HEK293 (cell line): ENCODE results near the gene HSD17B14.
A peak's percentile ranks its signal among the peaks of the same experiment; 100 is the strongest.

Experiments
- CTCF ChIA-PET: fragments of 350-600 bp; formaldehyde crosslinking; extraction: SDS; loops from one replicate; lab custom pipeline; 2021; ENCODE audit warnings: antibody characterized with exemption; lab: Yijun Ruan, JAX
- POLR2A ChIA-PET: fragments of 300-600 bp; formaldehyde crosslinking; extraction: SDS; loops from one replicate; lab custom pipeline; 2020; ENCODE audit warnings: antibody characterized with exemption, inconsistent platforms; lab: Yijun Ruan, JAX
- H3K27ac ChIP-seq: fragments of 200-500 bp; sonication (Bioruptor generic); 2 replicates; pipeline ENCODE4 v1.5.1; 2014; ENCODE audit warnings: low read depth, low read length, control low read depth, inconsistent platforms; ENCODE audit errors: extremely low read depth
- H3K36me3 ChIP-seq, 2 experiments: fragments of 200-500 bp in 1 of 2; sonication (Bioruptor generic) in 1 of 2; 1 replicate in 1 of 2; 2 replicates in 1 of 2; pipeline ENCODE4 v1.5.1; 2014 to 2017; ENCODE audit warnings: inconsistent platforms in 2 of 2, low read length in 2 of 2; ENCODE audit not compliant: control insufficient read depth in 2 of 2, insufficient read depth in 1 of 2
- H3K4me1 ChIP-seq: fragments of 200-500 bp; sonication (Bioruptor generic); 2 replicates; pipeline ENCODE4 v1.5.1; 2014; ENCODE audit warnings: mild to moderate bottlenecking, low read length, inconsistent platforms; ENCODE audit not compliant: control insufficient read depth, insufficient read depth
- H3K4me3 ChIP-seq: 2 replicates; pipeline ENCODE4 v1.5.1; 2011; ENCODE audit warnings: low read depth, mild to moderate bottlenecking, control low read depth, low read length, moderate library complexity
- H3K9me3 ChIP-seq: fragments of 200-500 bp; sonication (Bioruptor generic); 2 replicates; pipeline ENCODE4 v1.5.1; 2014; ENCODE audit warnings: low read depth, low read length, inconsistent platforms; ENCODE audit not compliant: control insufficient read depth, insufficient read depth
- GLI4 ChIP-seq: fragments of 450-650 bp; formaldehyde crosslinking; IDR thresholded peaks from 2 replicates; pipeline ENCODE4 v1.5.1; 2016; ENCODE audit warnings: missing biosample characterization, missing genetic modification characterization
- OSR2 ChIP-seq: fragments of 450-650 bp; formaldehyde crosslinking; IDR thresholded peaks from 2 replicates; pipeline ENCODE4 v1.5.1; 2016; ENCODE audit warnings: missing biosample characterization, missing genetic modification characterization
- ZFP3 ChIP-seq: fragments of 450-650 bp; formaldehyde crosslinking; IDR thresholded peaks from 2 replicates; pipeline ENCODE4 v1.5.1; 2016; ENCODE audit warnings: low read depth, missing biosample characterization, missing genetic modification characterization
- ZIC2 ChIP-seq: fragments of 450-650 bp; formaldehyde crosslinking; IDR thresholded peaks from 2 replicates; pipeline ENCODE4 v1.5.1; 2016; ENCODE audit warnings: missing biosample characterization, missing genetic modification characterization
- ZNF138 ChIP-seq: fragments of 450-650 bp; formaldehyde crosslinking; IDR thresholded peaks from 2 replicates; pipeline ENCODE4 v1.5.1; 2016; ENCODE audit warnings: missing biosample characterization, missing genetic modification characterization, borderline replicate concordance
- ZNF19 ChIP-seq: fragments of 450-650 bp; formaldehyde crosslinking; IDR thresholded peaks from 2 replicates; pipeline ENCODE4; 2016; ENCODE audit warnings: missing biosample characterization, missing genetic modification characterization, low read depth
- ZNF248 ChIP-seq: fragments of 450-650 bp; formaldehyde crosslinking; IDR thresholded peaks from 2 replicates; pipeline ENCODE4 v1.5.1; 2017; ENCODE audit warnings: missing biosample characterization, missing genetic modification characterization
- ZNF302 ChIP-seq: fragments of 450-650 bp; formaldehyde crosslinking; IDR thresholded peaks from 2 replicates; pipeline ENCODE4 v1.5.1; 2016; ENCODE audit warnings: missing biosample characterization, missing genetic modification characterization, low read depth
- ZNF324 ChIP-seq: fragments of 450-650 bp; formaldehyde crosslinking; IDR thresholded peaks from 2 replicates; pipeline ENCODE4 v1.5.1; 2016; ENCODE audit warnings: missing biosample characterization, missing genetic modification characterization
- ZNF335 ChIP-seq: fragments of 450-650 bp; formaldehyde crosslinking; conservative IDR thresholded peaks from 2 replicates; pipeline ENCODE4 v1.5.1; 2016; ENCODE audit warnings: missing biosample characterization, missing genetic modification characterization
- ZNF350 ChIP-seq: fragments of 450-650 bp; formaldehyde crosslinking; IDR thresholded peaks from 2 replicates; pipeline ENCODE4 v1.5.0; 2017; ENCODE audit warnings: missing biosample characterization, mild to moderate bottlenecking, missing genetic modification characterization
- ZNF366 ChIP-seq: fragments of 450-650 bp; formaldehyde crosslinking; conservative IDR thresholded peaks from 2 replicates; pipeline ENCODE4 v1.5.1; 2016; ENCODE audit warnings: missing biosample characterization, missing genetic modification characterization
- ZNF416 ChIP-seq: fragments of 450-650 bp; formaldehyde crosslinking; IDR thresholded peaks from 2 replicates; pipeline ENCODE4 v1.5.1; 2016; ENCODE audit warnings: missing biosample characterization, missing genetic modification characterization
- ZNF514 ChIP-seq: fragments of 450-650 bp; formaldehyde crosslinking; IDR thresholded peaks from 2 replicates; pipeline ENCODE4 v1.5.1; 2016; ENCODE audit warnings: missing biosample characterization, missing genetic modification characterization
- ZNF529 ChIP-seq: fragments of 450-650 bp; formaldehyde crosslinking; IDR thresholded peaks from 2 replicates; pipeline ENCODE4 v1.5.1; 2017; ENCODE audit warnings: missing genetic modification characterization, missing biosample characterization; ENCODE audit not compliant: insufficient replicate concordance
- ZNF544 ChIP-seq: fragments of 450-650 bp; formaldehyde crosslinking; IDR thresholded peaks from 2 replicates; pipeline ENCODE4 v1.5.0; 2017; ENCODE audit warnings: missing biosample characterization, missing genetic modification characterization
- ZNF561 ChIP-seq: fragments of 450-650 bp; IDR thresholded peaks from 2 replicates; pipeline ENCODE4 v1.5.1; 2018; ENCODE audit warnings: missing biosample characterization, missing genetic modification characterization, borderline replicate concordance
- ZNF600 ChIP-seq: fragments of 450-650 bp; formaldehyde crosslinking; IDR thresholded peaks from 2 replicates; pipeline ENCODE4 v1.5.1; 2016; ENCODE audit warnings: missing biosample characterization, missing genetic modification characterization
- ZNF623 ChIP-seq: fragments of 450-650 bp; formaldehyde crosslinking; IDR thresholded peaks from 2 replicates; pipeline ENCODE4 v1.5.1; 2016; ENCODE audit warnings: missing biosample characterization, missing genetic modification characterization
- ZNF664 ChIP-seq: fragments of 450-650 bp; formaldehyde crosslinking; IDR thresholded peaks from 2 replicates; pipeline ENCODE4 v1.5.1; 2016; ENCODE audit warnings: missing biosample characterization, missing genetic modification characterization
- ZNF76 ChIP-seq: fragments of 450-650 bp; formaldehyde crosslinking; IDR thresholded peaks from 2 replicates; pipeline ENCODE4; 2016; ENCODE audit warnings: low read depth, missing biosample characterization, missing genetic modification characterization, borderline replicate concordance
- ZNF843 ChIP-seq: fragments of 450-650 bp; formaldehyde crosslinking; IDR thresholded peaks from 2 replicates; pipeline ENCODE4 v1.5.1; 2016; ENCODE audit warnings: missing biosample characterization, missing genetic modification characterization
- ZSCAN16 ChIP-seq: fragments of 450-650 bp; formaldehyde crosslinking; IDR thresholded peaks from 2 replicates; pipeline ENCODE4 v1.5.1; 2016; ENCODE audit warnings: missing biosample characterization, missing genetic modification characterization
- ZXDB ChIP-seq: fragments of 450-650 bp; formaldehyde crosslinking; IDR thresholded peaks from 2 replicates; pipeline ENCODE4 v1.5.1; 2016; ENCODE audit warnings: missing biosample characterization, missing genetic modification characterization
- TF ChIP-seq, protein P1 (sequence below): fragments of 450-650 bp; formaldehyde crosslinking; IDR thresholded peaks from 2 replicates; pipeline ENCODE4; 2016; ENCODE audit warnings: missing biosample characterization, missing genetic modification characterization
- TF ChIP-seq, protein P2 (sequence below): fragments of 450-650 bp; formaldehyde crosslinking; IDR thresholded peaks from 2 replicates; pipeline ENCODE4 v1.5.1; 2016; ENCODE audit warnings: missing biosample characterization, missing genetic modification characterization, borderline replicate concordance
- TF ChIP-seq, protein P3 (sequence below): fragments of 450-650 bp; formaldehyde crosslinking; IDR thresholded peaks from 2 replicates; pipeline ENCODE4 v1.5.1; 2016; ENCODE audit warnings: missing biosample characterization, missing genetic modification characterization
- TF ChIP-seq, protein P4 (sequence below): fragments of 450-650 bp; formaldehyde crosslinking; IDR thresholded peaks from 2 replicates; pipeline ENCODE4 v1.5.1; 2016; ENCODE audit warnings: missing biosample characterization, missing genetic modification characterization
- TF ChIP-seq, protein P5 (sequence below): fragments of 450-650 bp; formaldehyde crosslinking; IDR thresholded peaks from 2 replicates; pipeline ENCODE4 v1.5.1; 2017; ENCODE audit warnings: missing biosample characterization, missing genetic modification characterization

Gene HSD17B14

DNA sequence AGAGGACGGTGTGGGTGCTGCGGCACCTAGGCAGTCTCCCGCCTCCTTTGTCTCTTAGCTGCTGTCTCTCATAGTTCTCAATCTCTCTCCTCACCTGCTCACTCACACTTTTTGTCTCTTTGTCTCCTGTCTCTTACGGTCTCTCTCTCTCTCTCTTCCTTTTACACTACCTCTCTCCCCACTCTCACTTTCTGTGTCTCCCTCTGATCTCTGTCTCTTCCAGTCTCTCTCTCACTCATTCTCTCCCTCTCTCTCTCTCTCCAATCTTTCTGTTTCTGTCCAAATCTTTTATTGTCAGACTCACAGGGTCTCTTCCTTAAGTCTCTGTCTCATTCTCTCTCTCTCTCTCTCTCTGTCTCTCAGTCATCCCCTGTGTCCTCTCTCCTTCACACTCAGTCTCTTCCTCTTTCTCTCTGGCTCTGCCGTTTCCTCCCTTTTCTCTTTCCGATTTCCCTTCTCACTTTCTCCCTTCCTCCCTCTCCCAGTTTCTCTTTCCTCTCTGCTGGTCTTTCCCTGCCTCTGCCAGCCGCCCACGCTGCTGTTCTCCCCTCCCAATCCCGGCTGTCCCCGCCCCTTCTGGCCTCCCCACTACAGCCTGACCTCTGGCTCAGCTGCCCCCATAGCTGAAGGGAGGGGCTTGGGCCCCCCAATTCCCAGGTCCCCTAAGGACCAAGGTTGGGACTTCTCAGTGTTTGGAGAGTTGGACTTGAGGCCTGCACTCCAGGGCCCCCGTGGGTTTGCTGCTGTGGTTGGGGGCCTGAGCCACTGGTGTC lies 32.0 kb upstream of the HSD17B14 start, which contains the start of gene PLEKHA4:
TSS of gene PLEKHA4 (minus strand) at position 504 of the 773 bp plus-strand sequence. CDS start 997 bp downstream, outside the sequence.
- Histone ChIP-seq H3K4me1 (peaks cover 9% of the 10 kb centered on the region; the same call in 1 of the 2 replicates), H3K4me3 (no peak within 1 kb of the TSS), H3K9me3 (no peaks in the 10 kb centered on the region), H3K27ac (peak within 1 kb of the TSS; percentile 40), H3K36me3 (peaks cover 0 to 1% of the 10 kb centered on the region in 2 experiments; a peak in 1 of 3 replicates)
- POLR2A ChIA-PET, result interaction anchor here (1.2 to 1.6 kb wide), 2 partner anchors 21 to 24 kb away, joined by 3 to 7 read pairs; no protein-coding TSS in a partner anchor
- CTCF ChIA-PET, result interaction anchor here (0.6 to 2.2 kb wide), 3 partner anchors 26 to 363 kb away, joined by 3 to 11 read pairs (median 4); no protein-coding TSS in a partner anchor
- TF ChIP-seq ZNF350 (tag by site-specific recombination) (no peak), ZNF544 (tag by site-specific recombination) (no peak), ZNF843 (tag by site-specific recombination) (peak; percentile 54), ZNF324 (no peak), ZNF561 (tag by site-specific recombination) (no peak), ZNF248 (tag by site-specific recombination) (no peak), ZNF335 (tag by site-specific recombination) (peak; percentile 75), ZNF600 (tag by site-specific recombination) (no peak), ZNF19 (no peak), ZNF514 (tag by site-specific recombination) (no peak), ZNF416 (tag by site-specific recombination) (no peak), ZNF529 (tag by site-specific recombination) (no peak), ZIC2 (no peak; the same call in 1 of the 2 replicates), ZFP3 (tag by site-specific recombination) (no peak), GLI4 (no peak), ZSCAN16 (no peak), ZNF623 (tag by site-specific recombination) (no peak), ZNF138 (tag by site-specific recombination) (no peak), OSR2 (tag by site-specific recombination) (no peak), ZXDB (tag by site-specific recombination) (no peak), ZNF302 (tag by site-specific recombination) (no peak), ZNF76 (no peak), ZNF366 (tag by site-specific recombination) (peak; percentile 97), ZNF664 (0 out of 2 replicates have a peak, but pooled peaks have one; percentile 12)
- TF ChIP-seq, protein P1, sequence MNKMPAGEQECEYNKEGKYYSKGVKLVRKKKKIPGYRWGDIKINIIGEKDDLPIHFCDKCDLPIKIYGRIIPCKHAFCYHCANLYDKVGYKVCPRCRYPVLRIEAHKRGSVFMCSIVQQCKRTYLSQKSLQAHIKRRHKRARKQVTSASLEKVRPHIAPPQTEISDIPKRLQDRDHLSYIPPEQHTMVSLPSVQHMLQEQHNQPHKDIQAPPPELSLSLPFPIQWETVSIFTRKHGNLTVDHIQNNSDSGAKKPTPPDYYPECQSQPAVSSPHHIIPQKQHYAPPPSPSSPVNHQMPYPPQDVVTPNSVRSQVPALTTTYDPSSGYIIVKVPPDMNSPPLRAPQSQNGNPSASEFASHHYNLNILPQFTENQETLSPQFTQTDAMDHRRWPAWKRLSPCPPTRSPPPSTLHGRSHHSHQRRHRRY, result no peak
- TF ChIP-seq, protein P2, sequence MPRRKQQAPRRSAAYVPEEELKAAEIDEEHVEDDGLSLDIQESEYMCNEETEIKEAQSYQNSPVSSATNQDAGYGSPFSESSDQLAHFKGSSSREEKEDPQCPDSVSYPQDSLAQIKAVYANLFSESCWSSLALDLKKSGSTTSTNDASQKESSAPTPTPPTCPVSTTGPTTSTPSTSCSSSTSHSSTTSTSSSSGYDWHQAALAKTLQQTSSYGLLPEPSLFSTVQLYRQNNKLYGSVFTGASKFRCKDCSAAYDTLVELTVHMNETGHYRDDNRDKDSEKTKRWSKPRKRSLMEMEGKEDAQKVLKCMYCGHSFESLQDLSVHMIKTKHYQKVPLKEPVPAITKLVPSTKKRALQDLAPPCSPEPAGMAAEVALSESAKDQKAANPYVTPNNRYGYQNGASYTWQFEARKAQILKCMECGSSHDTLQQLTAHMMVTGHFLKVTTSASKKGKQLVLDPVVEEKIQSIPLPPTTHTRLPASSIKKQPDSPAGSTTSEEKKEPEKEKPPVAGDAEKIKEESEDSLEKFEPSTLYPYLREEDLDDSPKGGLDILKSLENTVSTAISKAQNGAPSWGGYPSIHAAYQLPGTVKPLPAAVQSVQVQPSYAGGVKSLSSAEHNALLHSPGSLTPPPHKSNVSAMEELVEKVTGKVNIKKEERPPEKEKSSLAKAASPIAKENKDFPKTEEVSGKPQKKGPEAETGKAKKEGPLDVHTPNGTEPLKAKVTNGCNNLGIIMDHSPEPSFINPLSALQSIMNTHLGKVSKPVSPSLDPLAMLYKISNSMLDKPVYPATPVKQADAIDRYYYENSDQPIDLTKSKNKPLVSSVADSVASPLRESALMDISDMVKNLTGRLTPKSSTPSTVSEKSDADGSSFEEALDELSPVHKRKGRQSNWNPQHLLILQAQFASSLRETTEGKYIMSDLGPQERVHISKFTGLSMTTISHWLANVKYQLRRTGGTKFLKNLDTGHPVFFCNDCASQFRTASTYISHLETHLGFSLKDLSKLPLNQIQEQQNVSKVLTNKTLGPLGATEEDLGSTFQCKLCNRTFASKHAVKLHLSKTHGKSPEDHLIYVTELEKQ (tag by site-specific recombination), result no peak
- TF ChIP-seq, protein P3, sequence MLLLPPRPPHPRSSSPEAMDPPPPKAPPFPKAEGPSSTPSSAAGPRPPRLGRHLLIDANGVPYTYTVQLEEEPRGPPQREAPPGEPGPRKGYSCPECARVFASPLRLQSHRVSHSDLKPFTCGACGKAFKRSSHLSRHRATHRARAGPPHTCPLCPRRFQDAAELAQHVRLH, result peak; percentile 51; the same call in 1 of the 2 replicates
- TF ChIP-seq, protein P4, sequence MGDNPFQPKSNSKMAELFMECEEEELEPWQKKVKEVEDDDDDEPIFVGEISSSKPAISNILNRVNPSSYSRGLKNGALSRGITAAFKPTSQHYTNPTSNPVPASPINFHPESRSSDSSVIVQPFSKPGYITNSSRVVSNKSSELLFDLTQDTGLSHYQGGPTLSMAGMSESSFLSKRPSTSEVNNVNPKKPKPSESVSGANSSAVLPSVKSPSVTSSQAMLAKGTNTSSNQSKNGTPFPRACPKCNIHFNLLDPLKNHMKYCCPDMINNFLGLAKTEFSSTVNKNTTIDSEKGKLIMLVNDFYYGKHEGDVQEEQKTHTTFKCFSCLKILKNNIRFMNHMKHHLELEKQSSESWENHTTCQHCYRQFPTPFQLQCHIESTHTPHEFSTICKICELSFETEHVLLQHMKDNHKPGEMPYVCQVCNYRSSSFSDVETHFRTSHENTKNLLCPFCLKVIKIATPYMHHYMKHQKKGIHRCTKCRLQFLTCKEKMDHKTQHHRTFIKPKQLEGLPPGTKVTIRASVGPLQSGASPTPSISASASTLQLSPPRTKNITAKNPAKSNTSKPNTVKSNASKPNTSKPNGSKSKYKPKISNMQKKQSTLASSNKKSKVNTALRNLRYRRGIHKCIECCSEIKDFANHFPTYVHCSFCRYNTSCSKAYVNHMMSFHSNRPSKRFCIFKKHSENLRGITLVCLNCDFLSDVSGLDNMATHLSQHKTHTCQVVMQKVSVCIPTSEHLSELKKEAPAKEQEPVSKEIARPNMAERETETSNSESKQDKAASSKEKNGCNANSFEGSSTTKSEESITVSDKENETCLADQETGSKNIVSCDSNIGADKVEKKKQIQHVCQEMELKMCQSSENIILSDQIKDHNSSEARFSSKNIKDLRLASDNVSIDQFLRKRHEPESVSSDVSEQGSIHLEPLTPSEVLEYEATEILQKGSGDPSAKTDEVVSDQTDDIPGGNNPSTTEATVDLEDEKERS (tag by site-specific recombination), result no peak
- TF ChIP-seq, protein P5, sequence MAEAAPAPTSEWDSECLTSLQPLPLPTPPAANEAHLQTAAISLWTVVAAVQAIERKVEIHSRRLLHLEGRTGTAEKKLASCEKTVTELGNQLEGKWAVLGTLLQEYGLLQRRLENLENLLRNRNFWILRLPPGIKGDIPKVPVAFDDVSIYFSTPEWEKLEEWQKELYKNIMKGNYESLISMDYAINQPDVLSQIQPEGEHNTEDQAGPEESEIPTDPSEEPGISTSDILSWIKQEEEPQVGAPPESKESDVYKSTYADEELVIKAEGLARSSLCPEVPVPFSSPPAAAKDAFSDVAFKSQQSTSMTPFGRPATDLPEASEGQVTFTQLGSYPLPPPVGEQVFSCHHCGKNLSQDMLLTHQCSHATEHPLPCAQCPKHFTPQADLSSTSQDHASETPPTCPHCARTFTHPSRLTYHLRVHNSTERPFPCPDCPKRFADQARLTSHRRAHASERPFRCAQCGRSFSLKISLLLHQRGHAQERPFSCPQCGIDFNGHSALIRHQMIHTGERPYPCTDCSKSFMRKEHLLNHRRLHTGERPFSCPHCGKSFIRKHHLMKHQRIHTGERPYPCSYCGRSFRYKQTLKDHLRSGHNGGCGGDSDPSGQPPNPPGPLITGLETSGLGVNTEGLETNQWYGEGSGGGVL (tag by site-specific recombination), result peak; percentile 43
